WTC11 (cell line): ENCODE data around the gene PPM1E. TPM values are rescaled to one million over a fixed set of nuclear protein-coding genes. Genes with fewer than 3 reads are reported as not detected.

Experiments used
- ATAC-seq: fragments of 200-7000 bp; cut with Tn5 transposase; 2 replicates; pipeline ENCODE4 v1.10.0; 2021; ENCODE audit warnings: mild to moderate bottlenecking, moderate library complexity
- CTCF ChIA-PET: fragments of 300-600 bp; sonication (Branson Sonifier 250); formaldehyde crosslinking; loops from one replicate; lab custom pipeline; 2021; ENCODE audit warnings: antibody characterized with exemption; lab: Charles Lee
- POLR2A ChIA-PET: fragments of 350-600 bp; sonication (Branson Sonifier 250); formaldehyde crosslinking; loops from one replicate; lab custom pipeline; 2021; ENCODE audit warnings: antibody characterized with exemption; lab: Charles Lee
- DNase-seq: peaks from one replicate; pipeline ENCODE4 v3.0.0; 2021; ENCODE audit warnings: low spot score
- H3K27ac Mint-ChIP-seq: 2 replicates; pipeline ENCODE4 v1.8.0; 2021; ENCODE audit warnings: mixed read lengths
- H3K27me3 Mint-ChIP-seq: 2 replicates; pipeline ENCODE4 v1.8.0; 2021; ENCODE audit warnings: low read depth, mild to moderate bottlenecking, moderate library complexity, mixed read lengths
- H3K36me3 Mint-ChIP-seq: 2 replicates; pipeline ENCODE4 v1.8.0; 2021; ENCODE audit warnings: mixed read lengths
- H3K4me1 Mint-ChIP-seq: 2 replicates; pipeline ENCODE4 v1.8.0; 2022; ENCODE audit warnings: mixed read lengths
- H3K4me3 Mint-ChIP-seq: 2 replicates; pipeline ENCODE4 v1.8.0; 2021; ENCODE audit warnings: mild to moderate bottlenecking, moderate library complexity, mixed read lengths
- H3K9me3 Mint-ChIP-seq: 2 replicates; pipeline ENCODE4 v1.8.0; 2021; ENCODE audit warnings: mixed read lengths
- AFF4 ChIP-seq: sonication (generic); formaldehyde crosslinking; IDR thresholded peaks from 2 replicates; pipeline ENCODE4 v1.8.1; 2023; ENCODE audit warnings: mild to moderate bottlenecking, missing genetic modification reagents, borderline replicate concordance
- ARID4B ChIP-seq: sonication (generic); formaldehyde crosslinking; IDR thresholded peaks from 2 replicates; pipeline ENCODE4 v1.8.0; 2023; ENCODE audit warnings: missing genetic modification reagents, mild to moderate bottlenecking, borderline replicate concordance
- ATF1 ChIP-seq: sonication (generic); formaldehyde crosslinking; IDR thresholded peaks from 2 replicates; pipeline ENCODE4 v1.8.1; 2023; ENCODE audit warnings: mild to moderate bottlenecking, moderate library complexity, missing genetic modification reagents
- ATF6 ChIP-seq: sonication (generic); formaldehyde crosslinking; IDR thresholded peaks from 2 replicates; pipeline ENCODE4 v1.8.1; 2023; ENCODE audit warnings: mild to moderate bottlenecking, missing genetic modification reagents
- CDX4 ChIP-seq: fragments of 250-450 bp; sonication (Bioruptor Pico); IDR thresholded peaks from 2 replicates; pipeline ENCODE4 v1.9.0; 2021; ENCODE audit warnings: moderate library complexity, mild to moderate bottlenecking, inconsistent platforms, borderline replicate concordance
- ESRRA ChIP-seq: sonication (generic); formaldehyde crosslinking; IDR thresholded peaks from 2 replicates; pipeline ENCODE4 v1.8.1; 2022; ENCODE audit warnings: mild to moderate bottlenecking, missing genetic modification reagents, borderline replicate concordance
- ETV6 ChIP-seq: sonication (generic); formaldehyde crosslinking; IDR thresholded peaks from 2 replicates; pipeline ENCODE4 v1.8.1; 2022; ENCODE audit warnings: mild to moderate bottlenecking, missing genetic modification reagents
- FOXK1 ChIP-seq: sonication (generic); formaldehyde crosslinking; IDR thresholded peaks from 2 replicates; pipeline ENCODE4 v1.8.0; 2022; ENCODE audit warnings: mild to moderate bottlenecking, moderate library complexity, missing genetic modification reagents
- MXD4 ChIP-seq: fragments of 250-450 bp; sonication (Bioruptor Pico); IDR thresholded peaks from 2 replicates; pipeline ENCODE4 v1.8.0; 2021; ENCODE audit warnings: mild to moderate bottlenecking, moderate library complexity, borderline replicate concordance
- NR3C1 ChIP-seq: sonication (generic); formaldehyde crosslinking; conservative IDR thresholded peaks from 2 replicates; pipeline ENCODE4 v1.8.1; 2023; ENCODE audit warnings: low read depth, mild to moderate bottlenecking, missing genetic modification reagents
- ZNF263 ChIP-seq: sonication (generic); formaldehyde crosslinking; IDR thresholded peaks from 2 replicates; pipeline ENCODE4 v1.8.1; 2022; ENCODE audit warnings: low read depth, mild to moderate bottlenecking, moderate library complexity, missing genetic modification reagents
- ZNF317 ChIP-seq: sonication (generic); formaldehyde crosslinking; IDR thresholded peaks from 2 replicates; pipeline ENCODE4 v1.8.1; 2023; ENCODE audit warnings: low read depth, mild to moderate bottlenecking, moderate library complexity, missing genetic modification reagents, borderline replicate concordance
- ZNF396 ChIP-seq: fragments of 250-450 bp; sonication (Bioruptor Pico); IDR thresholded peaks from 2 replicates; pipeline ENCODE4 v1.8.0; 2021; ENCODE audit warnings: mild to moderate bottlenecking, moderate library complexity, borderline replicate concordance
- ZNF416 ChIP-seq: fragments of 250-450 bp; sonication (Bioruptor Pico); IDR thresholded peaks from 2 replicates; pipeline ENCODE4 v1.9.0; 2021; ENCODE audit warnings: mild to moderate bottlenecking, inconsistent platforms
- total RNA-seq: library from RNA; stranded (reverse); gene quantifications from 3 replicates; pipeline ENCODE4 v1.2.3, GENCODE V29; 2021
- TF ChIP-seq, protein P1 (sequence below): fragments of 250-450 bp; sonication (Bioruptor Pico); IDR thresholded peaks from 2 replicates; pipeline ENCODE4 v2.1.2; 2022; ENCODE audit warnings: mild to moderate bottlenecking, moderate library complexity
- TF ChIP-seq, protein P2 (sequence below): sonication (generic); formaldehyde crosslinking; IDR thresholded peaks from 2 replicates; pipeline ENCODE4 v1.8.1; 2022; ENCODE audit warnings: mild to moderate bottlenecking, missing genetic modification reagents, moderate library complexity, borderline replicate concordance
- TF ChIP-seq, protein P3 (sequence below): sonication (generic); formaldehyde crosslinking; IDR thresholded peaks from 2 replicates; pipeline ENCODE4 v1.8.1; 2022; ENCODE audit warnings: missing genetic modification reagents, borderline replicate concordance
- TF ChIP-seq, protein P4 (sequence below): sonication (generic); formaldehyde crosslinking; IDR thresholded peaks from 2 replicates; pipeline ENCODE4 v1.8.1; 2022; ENCODE audit warnings: low read depth, mild to moderate bottlenecking, moderate library complexity, missing genetic modification reagents, borderline replicate concordance

Gene PPM1E
- total RNA-seq, 1 experiment from 2014 or later = 8.1 TPM

DNA sequence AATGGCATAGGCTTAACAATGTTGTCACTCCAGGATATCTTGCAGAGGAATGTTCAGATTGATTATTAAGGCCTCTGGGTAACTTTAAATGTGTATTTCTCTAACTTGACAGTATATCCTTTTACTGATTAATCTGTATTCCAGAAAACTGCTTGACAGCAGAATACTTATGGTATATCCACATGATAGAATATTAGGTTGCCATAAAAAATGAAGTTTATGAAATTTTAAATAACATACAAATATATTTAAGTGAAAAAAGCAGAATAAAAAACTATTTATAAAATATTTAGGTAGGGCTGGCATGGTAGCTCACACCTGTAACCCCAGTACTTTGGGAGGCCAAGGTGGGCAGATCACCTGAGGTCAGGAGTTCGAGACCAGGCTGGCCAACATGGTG, 244.4 kb downstream of the PPM1E start (continued):
- TF ChIP-seq, protein P1, sequence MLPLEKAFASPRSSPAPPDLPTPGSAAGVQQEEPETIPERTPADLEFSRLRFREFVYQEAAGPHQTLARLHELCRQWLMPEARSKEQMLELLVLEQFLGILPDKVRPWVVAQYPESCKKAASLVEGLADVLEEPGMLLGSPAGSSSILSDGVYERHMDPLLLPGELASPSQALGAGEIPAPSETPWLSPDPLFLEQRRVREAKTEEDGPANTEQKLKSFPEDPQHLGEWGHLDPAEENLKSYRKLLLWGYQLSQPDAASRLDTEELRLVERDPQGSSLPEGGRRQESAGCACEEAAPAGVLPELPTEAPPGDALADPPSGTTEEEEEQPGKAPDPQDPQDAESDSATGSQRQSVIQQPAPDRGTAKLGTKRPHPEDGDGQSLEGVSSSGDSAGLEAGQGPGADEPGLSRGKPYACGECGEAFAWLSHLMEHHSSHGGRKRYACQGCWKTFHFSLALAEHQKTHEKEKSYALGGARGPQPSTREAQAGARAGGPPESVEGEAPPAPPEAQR (CRISPR knock-in tag) = no peak
- TF ChIP-seq ATF1 (CRISPR knock-in tag) (no peak), FOXK1 (CRISPR knock-in tag) (no peak), NR3C1 (no peak), ZNF396 (CRISPR knock-in tag) (no peak), CDX4 (CRISPR knock-in tag) (no peak), MXD4 (CRISPR knock-in tag) (no peak), ESRRA (CRISPR knock-in tag) (no peak)
- TF ChIP-seq, protein P2, sequence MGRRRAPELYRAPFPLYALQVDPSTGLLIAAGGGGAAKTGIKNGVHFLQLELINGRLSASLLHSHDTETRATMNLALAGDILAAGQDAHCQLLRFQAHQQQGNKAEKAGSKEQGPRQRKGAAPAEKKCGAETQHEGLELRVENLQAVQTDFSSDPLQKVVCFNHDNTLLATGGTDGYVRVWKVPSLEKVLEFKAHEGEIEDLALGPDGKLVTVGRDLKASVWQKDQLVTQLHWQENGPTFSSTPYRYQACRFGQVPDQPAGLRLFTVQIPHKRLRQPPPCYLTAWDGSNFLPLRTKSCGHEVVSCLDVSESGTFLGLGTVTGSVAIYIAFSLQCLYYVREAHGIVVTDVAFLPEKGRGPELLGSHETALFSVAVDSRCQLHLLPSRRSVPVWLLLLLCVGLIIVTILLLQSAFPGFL (CRISPR knock-in tag) = no peak
- TF ChIP-seq, protein P3, sequence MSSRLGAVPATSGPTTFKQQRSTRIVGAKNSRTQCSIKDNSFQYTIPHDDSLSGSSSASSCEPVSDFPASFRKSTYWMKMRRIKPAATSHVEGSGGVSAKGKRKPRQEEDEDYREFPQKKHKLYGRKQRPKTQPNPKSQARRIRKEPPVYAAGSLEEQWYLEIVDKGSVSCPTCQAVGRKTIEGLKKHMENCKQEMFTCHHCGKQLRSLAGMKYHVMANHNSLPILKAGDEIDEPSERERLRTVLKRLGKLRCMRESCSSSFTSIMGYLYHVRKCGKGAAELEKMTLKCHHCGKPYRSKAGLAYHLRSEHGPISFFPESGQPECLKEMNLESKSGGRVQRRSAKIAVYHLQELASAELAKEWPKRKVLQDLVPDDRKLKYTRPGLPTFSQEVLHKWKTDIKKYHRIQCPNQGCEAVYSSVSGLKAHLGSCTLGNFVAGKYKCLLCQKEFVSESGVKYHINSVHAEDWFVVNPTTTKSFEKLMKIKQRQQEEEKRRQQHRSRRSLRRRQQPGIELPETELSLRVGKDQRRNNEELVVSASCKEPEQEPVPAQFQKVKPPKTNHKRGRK = no peak
- TF ChIP-seq, all 79 proteins: peak for 0

- POLR2A ChIA-PET = interaction anchor here (0.7 kb wide), 1 partner anchor 485 kb away, joined by 5 read pairs; no protein-coding TSS in a partner anchor
- H3K27ac Mint-ChIP-seq = peak overlapping the region; percentile 67
- no peak overlapping the region for H3K4me3 Mint-ChIP-seq
- no peak for TF ChIP-seq ZNF317
- no peak for TF ChIP-seq ZNF263 (CRISPR knock-in tag)
- no peak for TF ChIP-seq ZNF416 (CRISPR knock-in tag)
- TF ChIP-seq ARID4B (CRISPR knock-in tag) = no peak
- TF ChIP-seq ATF6 = no peak
- TF ChIP-seq, protein P4, sequence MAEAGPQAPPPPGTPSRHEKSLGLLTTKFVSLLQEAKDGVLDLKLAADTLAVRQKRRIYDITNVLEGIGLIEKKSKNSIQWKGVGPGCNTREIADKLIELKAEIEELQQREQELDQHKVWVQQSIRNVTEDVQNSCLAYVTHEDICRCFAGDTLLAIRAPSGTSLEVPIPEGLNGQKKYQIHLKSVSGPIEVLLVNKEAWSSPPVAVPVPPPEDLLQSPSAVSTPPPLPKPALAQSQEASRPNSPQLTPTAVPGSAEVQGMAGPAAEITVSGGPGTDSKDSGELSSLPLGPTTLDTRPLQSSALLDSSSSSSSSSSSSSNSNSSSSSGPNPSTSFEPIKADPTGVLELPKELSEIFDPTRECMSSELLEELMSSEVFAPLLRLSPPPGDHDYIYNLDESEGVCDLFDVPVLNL (CRISPR knock-in tag) = no peak
- no peak for TF ChIP-seq ETV6 (CRISPR knock-in tag)
- no peak for TF ChIP-seq AFF4 (CRISPR knock-in tag)
These were observed 245.6 kb downstream of the PPM1E start for GRCh38 chr17:59001158-59001814.

More at GRCh38 chr17:59001158-59001814, 245.6 kb downstream of the PPM1E start:
- DNase-seq (no peak), ATAC-seq (no peak)
- Mint-ChIP-seq H3K36me3 (peaks cover 30% of the 10 kb centered on the region), H3K4me1 (peaks cover 6% of the 10 kb centered on the region), H3K9me3 (no peaks in the 10 kb centered on the region), H3K27me3 (no peaks in the 10 kb centered on the region)
- CTCF ChIA-PET = no interaction called here
